ENCODE measurements around the gene ZNF615.
"Not testable (repeated sequence)": the region's sequence is repeated elsewhere in the genome, so short reads cannot be mapped to it uniquely, and the experiment has no call there.

ZNF615 gene

GRCh38 chr19:52007806-52008557 is at the start of gene ZNF615 (continued):
- TF ChIP-seq KLF10 (tag by site-specific recombination; IDR thresholded peaks at IDR 0.05) = no peak
- no peak for TF ChIP-seq HOXC10 (CRISPR knock-in tag; IDR thresholded peaks at IDR 0.05)
- TF ChIP-seq ZNF404 (tag by site-specific recombination; IDR thresholded peaks at IDR 0.05) = no peak
- TF ChIP-seq PATZ1 (tag by site-specific recombination; IDR thresholded peaks at IDR 0.05) = peak; percentile 38; the same call in 1 of the 2 replicates
- no peak for TF ChIP-seq ZBTB49 (tag by site-specific recombination; IDR thresholded peaks at IDR 0.05; ENCODE audit: low read depth)
- peak; percentile 100 for TF ChIP-seq ZNF335 (tag by site-specific recombination; conservative IDR thresholded peaks at IDR 0.05)
- TF ChIP-seq TCF7L2 (IDR thresholded peaks at IDR 0.05; ENCODE audit: borderline replicate concordance, low read depth, low read length) = peak; percentile 88; the same call in 1 of the 2 replicates
- peak; percentile 80; the same call in 1 of the 2 replicates for TF ChIP-seq ZFP37 (tag by site-specific recombination; IDR thresholded peaks at IDR 0.05)
- no peak for TF ChIP-seq ZNF664 (tag by site-specific recombination; IDR thresholded peaks at IDR 0.05)
- peak; percentile 71 for TF ChIP-seq SP3 (tag by site-specific recombination; IDR thresholded peaks at IDR 0.05)
- no peak for TF ChIP-seq CTCF (tag by site-specific recombination; IDR thresholded peaks at IDR 0.05)
- TF ChIP-seq ZNF548 (tag by site-specific recombination; IDR thresholded peaks at IDR 0.05) = no peak
- peak; percentile 66 for TF ChIP-seq ZNF518A (tag by site-specific recombination; conservative IDR thresholded peaks at IDR 0.05; ENCODE audit: low read depth)
- TF ChIP-seq ZNF394 (tag by site-specific recombination; IDR thresholded peaks at IDR 0.05; ENCODE audit: borderline replicate concordance) = no peak
- TF ChIP-seq ZNF37A (tag by site-specific recombination; IDR thresholded peaks at IDR 0.05) = no peak
- TF ChIP-seq ZXDB (tag by site-specific recombination; IDR thresholded peaks at IDR 0.05) = peak; percentile 75
- no peak for TF ChIP-seq ZSCAN18 (tag by site-specific recombination; IDR thresholded peaks at IDR 0.05)
- TF ChIP-seq ZNF266 (tag by site-specific recombination; IDR thresholded peaks at IDR 0.05; ENCODE audit: low read depth) = no peak
- peak; percentile 34; the same call in 1 of the 2 replicates for TF ChIP-seq ZEB2 (tag by site-specific recombination; IDR thresholded peaks at IDR 0.05)
- no peak for TF ChIP-seq KLF7 (tag by site-specific recombination; IDR thresholded peaks at IDR 0.05; ENCODE audit: borderline replicate concordance)

- H3K4me1 ChIP-seq (ENCODE audit: control insufficient read depth, insufficient read depth, low read length); H3K4me3 ChIP-seq (ENCODE audit: low read depth, low read length); H3K36me3 ChIP-seq (ENCODE audit: control insufficient read depth in 2 of 2, insufficient read depth in 1 of 2, low read length in 2 of 2); H3K9me3 ChIP-seq (ENCODE audit: control insufficient read depth, insufficient read depth, low read depth, low read length); H3K27ac ChIP-seq (ENCODE audit: extremely low read depth, low read depth, low read length); POLR2A ChIA-PET; CTCF ChIA-PET: not testable (repeated sequence)
Measured at GRCh38 chr19:52056480-52056879, 48.5 kb upstream of the ZNF615 start.

- H3K36me3 ChIP-seq (ENCODE audit: control insufficient read depth in 2 of 2, insufficient read depth in 1 of 2, low read length in 2 of 2); H3K27ac ChIP-seq (ENCODE audit: extremely low read depth, low read depth, low read length); POLR2A ChIA-PET; H3K4me3 ChIP-seq (ENCODE audit: low read depth, low read length); H3K9me3 ChIP-seq (ENCODE audit: control insufficient read depth, insufficient read depth, low read depth, low read length); H3K4me1 ChIP-seq (ENCODE audit: control insufficient read depth, insufficient read depth, low read length); CTCF ChIA-PET: not testable (repeated sequence)
Measured at GRCh38 chr19:52051736-52052135, 43.7 kb upstream of the ZNF615 start.

Measured in HEK293 (cell line).